Measurements from ENCODE around the gene TAS1R2. TPM values are rescaled to one million over a fixed set of nuclear protein-coding genes. Genes with fewer than 3 reads are reported as not detected.

The TAS1R2 gene
- total RNA-seq (not detected), polyA plus RNA-seq (not detected)
- long read RNA-seq, donor 1, result 0 reads
- long read RNA-seq, donor 2, result 0 reads

GRCh38 chr1:18859560-18859959 is at the start of gene TAS1R2:
TSS of gene TAS1R2 (minus strand) at chr1:18859660. CDS start at chr1:18859660, 0 bp downstream.
- Histone ChIP-seq H3K27me3 (replicated peaks in 1 of 7) (peaks cover 0 to 14% (median 0%) of the 10 kb centered on the region in 7 donors), H3K9me3 (no peaks in the 10 kb centered on the region), H3K4me3 (no peak within 1 kb of the TSS), H3K4me1 (no peaks in the 10 kb centered on the region), H3K27ac (no peak within 1 kb of the TSS), H3K36me3 (no peaks in the 10 kb centered on the region)
- no peak for TF ChIP-seq POLR2A (IDR thresholded peaks at IDR 0.05)
- no peak for TF ChIP-seq CTCF (IDR thresholded peaks at IDR 0.05 in 8 of 11, conservative IDR thresholded peaks at IDR 0.05 in 3 of 11)
- no peak for TF ChIP-seq POLR2AphosphoS5 (IDR thresholded peaks at IDR 0.05)
- WGBS, 5 donors, result 58 to 80% (median 68%) methylated on average over 4 of the region's 4 CpGs
- DNase-seq, result no peak
- intact Hi-C loops (cut with DNase I; ENCODE audit: low total_unique reads), result no loop called here

GRCh38 chr1:18907917-18908845 is 48.7 kb upstream of the TAS1R2 start:
- H3K4me3 ChIP-seq, result peak overlapping the region in 1 of 8 donors; percentile 27
- TF ChIP-seq POLR2A (IDR thresholded peaks at IDR 0.05) (no peak), CTCF (IDR thresholded peaks at IDR 0.05 in 8 of 11, conservative IDR thresholded peaks at IDR 0.05 in 3 of 11) (no peak), POLR2AphosphoS5 (IDR thresholded peaks at IDR 0.05) (peak in 1 of 3 donors; percentile 20)
- intact Hi-C loops (cut with DNase I; ENCODE audit: low total_unique reads), result loop anchor here (10.0 kb wide), 1 partner anchor 187 kb away; no protein-coding TSS in a partner anchor

GRCh38 chr1:18907021-18907916 is 47.8 kb upstream of the TAS1R2 start:
- intact Hi-C loops (cut with DNase I; ENCODE audit: low total_unique reads), result loop anchor here (10.0 kb wide), 1 partner anchor 188 kb away; no protein-coding TSS in a partner anchor
- 19 to 44% (median 34%) methylated on average over 16 of the region's 16 CpGs for WGBS, 5 donors

More at GRCh38 chr1:18907917-18908845, 48.7 kb upstream of the TAS1R2 start:
- Histone ChIP-seq H3K27me3 (replicated peaks in 1 of 7) (no peaks in the 10 kb centered on the region), H3K36me3 (peaks cover 0 to 54% (median 32%) of the 10 kb centered on the region in 6 donors), H3K9me3 (no peaks in the 10 kb centered on the region), H3K27ac (peak overlapping the region; percentile 68 to 85 (median 76)), H3K4me1 (peaks cover 18 to 56% (median 40%) of the 10 kb centered on the region in 6 donors)
- WGBS, 5 donors, result 20 to 44% (median 26%) methylated on average over 22 of the region's 22 CpGs
- DNase-seq, result peak; percentile 88

More at GRCh38 chr1:18907021-18907916, 47.8 kb upstream of the TAS1R2 start:
- Histone ChIP-seq H3K9me3 (no peaks in the 10 kb centered on the region), H3K36me3 (peaks cover 0 to 54% (median 31%) of the 10 kb centered on the region in 6 donors), H3K27me3 (replicated peaks in 1 of 7) (no peaks in the 10 kb centered on the region), H3K4me3 (peak overlapping the region in 1 of 8 donors; percentile 27), H3K27ac (peak overlapping the region; percentile 68 to 85 (median 76)), H3K4me1 (peaks cover 17 to 51% (median 37%) of the 10 kb centered on the region in 6 donors)
- DNase-seq, result peak; percentile 87
- TF ChIP-seq CTCF (IDR thresholded peaks at IDR 0.05 in 8 of 11, conservative IDR thresholded peaks at IDR 0.05 in 3 of 11) (peak; percentile 77 to 93 (median 87)), POLR2AphosphoS5 (IDR thresholded peaks at IDR 0.05) (peak in 1 of 3 donors; percentile 35), POLR2A (IDR thresholded peaks at IDR 0.05) (no peak)
